Measurements from ENCODE around the gene WFS1. TPM values are rescaled to one million over a fixed set of nuclear protein-coding genes. Genes with fewer than 3 reads are reported as not detected.

WFS1 gene
- total and polyA plus RNA-seq, 2 of the 4 experiments (the other 2 are of a cell fraction), result 9.7 to 42.4 TPM

GRCh38 chr4:6224735-6225134 lies 44.9 kb upstream of the WFS1 start:
- no peaks in the 10 kb centered on the region for H3K4me1 ChIP-seq (ENCODE audit: control insufficient read depth, insufficient read depth, low read length)
- no peaks in the 10 kb centered on the region for H3K9me1 ChIP-seq (ENCODE audit: insufficient read depth, low read length)
- H2AK9ac ChIP-seq (replicated peaks; ENCODE audit: low read depth, low read length, poor library complexity), result no peak overlapping the region
- no peak overlapping the region for H3K18ac ChIP-seq (ENCODE audit: low read depth, low read length)
- peaks cover 5% of the 10 kb centered on the region for H3K9me3 ChIP-seq (ENCODE audit: control insufficient read depth, insufficient read depth, low read length)
- peaks cover 3% of the 10 kb centered on the region; the same call in 1 of the 2 replicates for H3K27me3 ChIP-seq (ENCODE audit: control insufficient read depth, insufficient read depth, low read length)
- intact Hi-C loops (cut with micrococcal nuclease), result no loop called here
- no peak overlapping the region for H4K5ac ChIP-seq (ENCODE audit: low read depth, low read length)
- H3K56ac ChIP-seq (ENCODE audit: extremely low read depth, insufficient read depth, low read length), result no peak overlapping the region
- H2AK5ac ChIP-seq (ENCODE audit: low read depth, low read length), result no peak overlapping the region
- dilution Hi-C loops (cut with HindIII; ENCODE audit: low sequenced_read_pairs, unreplicated experiment), result no loop called here
- WGBS, 2 experiments (ENCODE audit: extremely low coverage in 2 of 2, insufficient read length in 1 of 2), result no CpG with 5 or more reads among the region's 3 CpGs
- H3K79me1 ChIP-seq (ENCODE audit: low read depth in 1 of 2, low read length in 2 of 2), result no peaks in the 10 kb centered on the region
- H3K23ac ChIP-seq (ENCODE audit: low read depth, low read length), result no peak overlapping the region
- no peak for ATAC-seq (ENCODE audit: low read depth)
- no peak overlapping the region for H3K27ac ChIP-seq (ENCODE audit: insufficient read depth, low read length)
- no peak overlapping the region for H2BK5ac ChIP-seq (ENCODE audit: low read depth, low read length, poor library complexity, severe bottlenecking)
- H3K14ac ChIP-seq (replicated peaks; ENCODE audit: low read depth, low read length), result no peak overlapping the region
- no peak overlapping the region for H2BK20ac ChIP-seq (ENCODE audit: low read depth, low read length)
- in situ Hi-C loops (cut with MboI; ENCODE audit: low sequenced_read_pairs), result no loop called here
- BruUV-seq (replicated peaks), result no TSS peak
- CTCF ChIA-PET, result no interaction called here
- no peak overlapping the region for H3K9ac ChIP-seq (ENCODE audit: low read depth, low read length)
- H3K36me3 ChIP-seq (ENCODE audit: control insufficient read depth, insufficient read depth, low read length), result no peaks in the 10 kb centered on the region
- no peak overlapping the region for H4K8ac ChIP-seq (ENCODE audit: low read depth in 2 of 2, low read length in 2 of 2)
- no peaks in the 10 kb centered on the region for H4K20me1 ChIP-seq (ENCODE audit: insufficient read depth, low read length)
- no peak for DNase-seq
- no peak overlapping the region for H2BK120ac ChIP-seq (ENCODE audit: low read depth, low read length)
- H4K91ac ChIP-seq (ENCODE audit: insufficient read depth, low read depth, low read length), result no peak overlapping the region
- POLR2A ChIA-PET (ENCODE audit: unreplicated experiment), result no interaction called here
- H2AFZ ChIP-seq (replicated peaks; ENCODE audit: low read length, poor library complexity), result no peak overlapping the region
- no peak overlapping the region for H2BK15ac ChIP-seq (ENCODE audit: low read depth, low read length)
- no peak for TF ChIP-seq ELK1 (IDR thresholded peaks at IDR 0.05; ENCODE audit: borderline replicate concordance, low read depth, low read length)
- no peak for TF ChIP-seq BHLHE40 (IDR thresholded peaks at IDR 0.05; ENCODE audit: low read depth, low read length)
- no peak for TF ChIP-seq POLR2A (IDR thresholded peaks at IDR 0.05; ENCODE audit: low read depth, low read length)
- no peak for TF ChIP-seq USF2 (IDR thresholded peaks at IDR 0.05; ENCODE audit: low read depth, low read length)
- no peak overlapping the region for H3K4me3 ChIP-seq (ENCODE audit: insufficient read depth, low read depth, low read length)
- H3K4ac ChIP-seq (ENCODE audit: low read depth, low read length), result no peak overlapping the region
- no peak overlapping the region for H3K4me2 ChIP-seq (ENCODE audit: low read depth, low read length)

Data from IMR-90 (cell line).